ENCODE results near the gene TIAM2.

TIAM2 gene

DNA sequence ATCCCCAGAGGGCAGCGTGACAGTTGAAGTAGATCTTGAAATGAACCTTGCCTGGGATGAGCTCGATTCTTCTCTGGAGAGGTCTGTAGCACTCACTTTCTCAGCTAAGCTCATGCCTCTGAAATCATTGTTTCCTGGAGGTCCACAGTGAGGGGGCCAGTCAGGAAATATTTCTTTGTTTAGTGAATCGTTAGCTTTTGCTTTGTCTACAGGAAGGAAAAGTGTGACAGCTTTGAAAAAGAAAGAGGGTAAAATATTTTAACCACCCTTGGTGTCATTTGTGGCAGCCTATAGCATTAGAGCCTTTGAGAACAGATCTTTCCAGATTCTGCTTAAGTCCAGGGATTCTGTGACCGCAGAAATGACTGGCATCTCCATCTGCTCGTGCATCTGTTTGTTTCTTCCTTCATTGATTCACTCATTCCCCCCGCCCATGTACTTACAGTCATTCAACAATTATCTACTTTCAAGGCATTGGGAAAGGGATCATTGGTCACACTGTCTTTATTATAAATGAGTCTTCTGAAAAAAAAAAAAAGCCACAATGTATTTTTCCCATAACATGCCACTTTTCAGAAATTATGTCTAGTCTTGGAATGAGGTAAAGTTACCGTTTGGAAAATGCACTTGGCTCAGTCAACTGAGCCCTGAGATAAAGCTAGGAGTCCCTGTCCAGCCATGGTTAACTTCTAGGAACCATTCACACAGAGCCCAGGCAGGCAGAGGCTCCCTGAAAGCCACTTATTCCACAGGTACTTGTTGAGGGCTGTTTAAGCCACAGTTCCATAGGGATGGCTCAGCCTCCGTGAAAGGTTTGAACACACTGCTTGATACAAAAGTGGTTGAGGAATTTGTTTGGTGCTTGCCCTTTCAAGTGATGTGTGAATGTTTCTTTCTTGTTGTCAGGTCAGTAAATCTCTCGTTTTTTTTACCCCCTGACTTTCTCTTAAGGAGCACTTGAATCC, 86.0 kb downstream of the TIAM2 start:
- DNase-seq (ENCODE audit: low read depth, low spot score): peak; percentile 35
- no peak overlapping the region for H3K4me3 ChIP-seq (ENCODE audit: low read depth, low read length)
- in situ Hi-C loops (cut with HindIII; ENCODE audit: low sequenced_read_pairs): no loop called here
- TF ChIP-seq, protein P1, sequence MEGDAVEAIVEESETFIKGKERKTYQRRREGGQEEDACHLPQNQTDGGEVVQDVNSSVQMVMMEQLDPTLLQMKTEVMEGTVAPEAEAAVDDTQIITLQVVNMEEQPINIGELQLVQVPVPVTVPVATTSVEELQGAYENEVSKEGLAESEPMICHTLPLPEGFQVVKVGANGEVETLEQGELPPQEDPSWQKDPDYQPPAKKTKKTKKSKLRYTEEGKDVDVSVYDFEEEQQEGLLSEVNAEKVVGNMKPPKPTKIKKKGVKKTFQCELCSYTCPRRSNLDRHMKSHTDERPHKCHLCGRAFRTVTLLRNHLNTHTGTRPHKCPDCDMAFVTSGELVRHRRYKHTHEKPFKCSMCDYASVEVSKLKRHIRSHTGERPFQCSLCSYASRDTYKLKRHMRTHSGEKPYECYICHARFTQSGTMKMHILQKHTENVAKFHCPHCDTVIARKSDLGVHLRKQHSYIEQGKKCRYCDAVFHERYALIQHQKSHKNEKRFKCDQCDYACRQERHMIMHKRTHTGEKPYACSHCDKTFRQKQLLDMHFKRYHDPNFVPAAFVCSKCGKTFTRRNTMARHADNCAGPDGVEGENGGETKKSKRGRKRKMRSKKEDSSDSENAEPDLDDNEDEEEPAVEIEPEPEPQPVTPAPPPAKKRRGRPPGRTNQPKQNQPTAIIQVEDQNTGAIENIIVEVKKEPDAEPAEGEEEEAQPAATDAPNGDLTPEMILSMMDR (IDR thresholded peaks at IDR 0.05; ENCODE audit: low read depth, low read length): no peak

DNA sequence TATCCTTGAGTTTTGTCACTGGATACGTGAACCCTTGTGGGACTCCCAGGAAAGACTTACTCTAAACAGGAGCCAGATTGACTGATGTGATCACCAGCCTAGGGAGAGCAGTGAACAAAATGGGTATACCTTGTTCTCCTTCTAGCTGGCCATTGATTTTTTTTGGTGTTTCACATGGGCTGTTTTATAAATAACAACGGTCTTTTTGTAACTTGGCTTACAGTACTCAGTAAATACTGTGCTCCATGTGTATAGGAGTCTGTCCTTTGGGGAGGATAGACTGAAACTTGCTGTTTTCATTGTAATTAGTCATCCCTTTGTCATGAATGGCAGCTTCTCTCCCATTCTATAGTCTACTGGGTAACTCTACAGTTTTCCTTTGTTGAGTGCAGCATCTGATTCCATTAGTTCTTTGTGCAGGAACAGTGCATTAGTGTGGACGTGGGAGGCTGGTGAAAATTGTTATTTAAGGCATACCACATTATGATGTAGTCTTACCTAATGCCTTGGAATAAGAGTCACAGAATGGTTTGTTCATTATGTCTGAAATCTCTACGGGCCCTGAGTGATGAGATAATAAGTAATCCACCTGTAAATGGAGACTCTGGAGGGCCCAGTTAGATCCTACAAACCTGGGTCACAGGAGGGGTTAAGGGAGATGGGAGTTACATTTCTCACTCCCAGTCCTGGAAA, 89.5 kb downstream of the TIAM2 start:
- TF ChIP-seq, protein P1 (IDR thresholded peaks at IDR 0.05; ENCODE audit: low read depth, low read length): no peak
- in situ Hi-C loops (cut with HindIII; ENCODE audit: low sequenced_read_pairs): no loop called here
- DNase-seq (ENCODE audit: low read depth, low spot score): peak; percentile 39
- no peak overlapping the region for H3K4me3 ChIP-seq (ENCODE audit: low read depth, low read length)

DNA sequence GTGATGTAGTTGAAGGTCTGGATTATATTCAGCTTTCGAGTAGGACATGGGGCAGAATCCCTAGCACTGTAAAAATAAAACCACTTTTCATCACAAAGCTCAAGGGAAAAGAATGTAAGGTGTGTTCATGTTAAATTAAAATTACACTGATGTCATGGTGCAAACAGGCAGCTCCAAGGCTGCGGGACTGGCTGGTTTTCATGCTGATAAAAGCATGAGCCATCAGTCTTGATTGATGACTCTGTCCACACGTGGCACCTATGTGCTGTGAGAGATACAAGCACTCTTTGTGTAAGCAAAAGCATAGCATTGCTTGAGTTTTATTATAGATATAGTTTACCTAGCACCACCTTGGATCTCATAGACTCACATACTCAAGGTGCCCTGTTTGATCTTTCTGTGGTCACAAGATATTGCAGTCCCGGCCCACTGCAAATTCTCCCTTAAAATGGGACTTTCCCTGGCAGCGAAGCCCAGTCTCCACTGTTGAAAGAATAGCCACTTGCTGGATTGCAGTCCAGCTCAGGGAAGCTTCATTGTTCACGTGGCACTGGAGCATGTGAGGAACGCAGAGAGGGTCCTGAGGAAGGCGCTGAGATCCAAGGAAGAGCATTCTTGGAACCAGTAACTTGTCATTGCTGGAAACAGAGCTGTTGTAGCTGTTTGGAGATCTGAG, 90.6 kb downstream of the TIAM2 start:
- TF ChIP-seq, protein P1 (IDR thresholded peaks at IDR 0.05; ENCODE audit: low read depth, low read length): no peak
- no peak overlapping the region for H3K4me3 ChIP-seq (ENCODE audit: low read depth, low read length)
- DNase-seq (ENCODE audit: low read depth, low spot score): peak; percentile 37
- in situ Hi-C loops (cut with HindIII; ENCODE audit: low sequenced_read_pairs): no loop called here

DNA sequence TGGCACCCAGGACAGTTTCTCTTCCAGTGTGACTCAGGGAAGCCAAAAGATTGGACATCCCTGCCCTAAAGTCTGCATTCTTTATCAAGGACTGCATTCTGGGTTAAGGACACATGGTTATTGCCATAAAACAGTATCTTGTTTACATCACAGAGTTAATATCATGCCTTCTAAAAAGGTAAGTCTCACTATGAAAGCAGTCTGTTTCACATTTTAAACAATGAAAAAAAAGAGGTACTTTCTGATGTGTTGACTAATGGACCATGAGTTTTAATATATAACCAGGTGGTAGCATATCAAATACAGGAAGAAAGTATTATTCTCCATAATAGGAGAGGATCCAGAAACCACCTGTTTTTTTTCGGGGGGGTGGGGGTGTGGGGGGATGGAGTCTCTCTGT, 93.7 kb downstream of the TIAM2 start:
- no peak for DNase-seq (ENCODE audit: low read depth, low spot score)
- TF ChIP-seq, protein P1 (IDR thresholded peaks at IDR 0.05; ENCODE audit: low read depth, low read length): no peak
- in situ Hi-C loops (cut with HindIII; ENCODE audit: low sequenced_read_pairs): no loop called here
- no peak overlapping the region for H3K4me3 ChIP-seq (ENCODE audit: low read depth, low read length)

DNA sequence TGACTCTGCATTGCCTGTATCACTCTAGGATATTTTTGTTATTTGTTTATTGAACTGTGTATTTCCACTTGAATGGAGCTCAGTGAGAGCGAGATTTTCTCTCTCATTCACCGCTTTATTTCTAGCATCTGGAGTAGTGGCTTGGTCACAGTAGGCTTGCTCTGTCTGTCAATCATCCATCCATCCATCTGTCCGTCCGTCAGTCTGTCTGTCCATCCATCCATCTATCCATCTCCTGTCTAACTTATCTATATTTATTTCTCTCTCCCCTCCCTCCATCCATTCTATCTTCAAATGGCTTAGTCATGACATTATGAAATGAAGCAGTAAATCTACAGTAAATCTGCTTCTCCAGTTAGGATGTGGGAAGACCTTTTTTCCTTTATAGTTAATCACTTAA, 94.6 kb downstream of the TIAM2 start:
- no peak for DNase-seq (ENCODE audit: low read depth, low spot score)
- in situ Hi-C loops (cut with HindIII; ENCODE audit: low sequenced_read_pairs): no loop called here
- TF ChIP-seq, protein P1 (IDR thresholded peaks at IDR 0.05; ENCODE audit: low read depth, low read length): no peak
- H3K4me3 ChIP-seq (ENCODE audit: low read depth, low read length): no peak overlapping the region

DNA sequence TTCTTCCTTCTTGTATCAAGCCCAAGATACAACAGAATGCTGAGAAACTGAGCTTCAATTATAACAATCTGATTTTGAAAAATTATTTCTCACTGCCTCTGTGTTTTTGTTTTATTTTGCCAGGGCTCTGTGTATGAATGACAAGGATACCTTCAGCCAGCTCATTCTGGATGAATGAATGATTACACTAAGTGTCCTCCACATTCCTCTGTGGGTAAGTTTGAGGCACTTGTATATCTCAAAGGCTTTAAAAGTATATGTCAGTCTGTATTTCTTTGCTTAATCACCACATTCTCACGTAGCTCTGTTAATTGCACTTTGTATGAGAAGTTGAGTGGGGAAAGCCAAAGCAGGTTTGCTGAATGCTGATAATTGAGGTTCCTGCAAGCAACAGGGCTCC, 95.1 kb downstream of the TIAM2 start:
- DNase-seq (ENCODE audit: low read depth, low spot score): no peak
- H3K4me3 ChIP-seq (ENCODE audit: low read depth, low read length): no peak overlapping the region
- in situ Hi-C loops (cut with HindIII; ENCODE audit: low sequenced_read_pairs): no loop called here
- TF ChIP-seq, protein P1 (IDR thresholded peaks at IDR 0.05; ENCODE audit: low read depth, low read length): no peak
